Urothelium cell line (cell line): ENCODE data around the gene EVX1.

Experiments used
- DNase-seq: peaks from one replicate; pipeline ENCODE4 v3.0.0; 2011; ENCODE audit warnings: low spot score, mixed read lengths
- FAIRE-seq: peaks from 2 replicates; lab custom pipeline; 2011; peaks lifted over from hg19 to GRCh38; lab: Jason Lieb, UNC

EVX1 gene

GRCh38 chr7:27248427-27248806 is 5.8 kb downstream of the EVX1 start:
- DNase-seq (no peak), FAIRE-seq (no peak)

- FAIRE-seq (peak; percentile 13), DNase-seq (peak; percentile 49)
Measured at GRCh38 chr7:27248911-27249723, 6.5 kb downstream of the EVX1 start.

GRCh38 chr7:27249724-27250556 is 7.3 kb downstream of the EVX1 start:
- DNase-seq (no peak), FAIRE-seq (peak; percentile 46)

GRCh38 chr7:27250557-27251070 is 8.0 kb downstream of the EVX1 start:
- DNase-seq (no peak), FAIRE-seq (no peak)

DNA sequence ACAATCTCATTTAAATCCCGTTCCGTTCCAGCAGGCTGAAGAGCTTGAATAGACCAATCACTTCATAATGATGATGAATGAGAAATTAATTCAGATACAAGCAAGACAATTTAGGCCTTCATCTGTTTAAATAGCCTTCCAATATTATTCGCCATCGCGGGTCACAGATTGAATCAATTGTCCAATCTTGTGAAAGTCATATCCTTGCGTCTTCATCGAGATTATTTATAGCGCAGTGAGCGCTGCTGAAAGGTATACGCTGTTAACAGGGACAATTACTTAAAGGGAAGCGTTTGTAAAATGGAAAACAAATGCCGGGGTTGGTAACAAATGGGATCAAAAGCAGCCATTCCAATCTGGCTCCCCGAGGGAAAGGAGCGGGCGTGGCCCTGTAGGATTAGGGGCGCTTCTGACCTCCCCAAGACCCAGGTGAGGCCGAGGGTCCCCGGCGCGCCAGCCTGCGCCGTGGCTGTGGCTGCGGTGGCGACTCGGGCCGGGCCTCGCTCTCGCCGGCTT is 8.6 kb downstream of the EVX1 start:
- FAIRE-seq: no peak
- DNase-seq: no peak

DNA sequence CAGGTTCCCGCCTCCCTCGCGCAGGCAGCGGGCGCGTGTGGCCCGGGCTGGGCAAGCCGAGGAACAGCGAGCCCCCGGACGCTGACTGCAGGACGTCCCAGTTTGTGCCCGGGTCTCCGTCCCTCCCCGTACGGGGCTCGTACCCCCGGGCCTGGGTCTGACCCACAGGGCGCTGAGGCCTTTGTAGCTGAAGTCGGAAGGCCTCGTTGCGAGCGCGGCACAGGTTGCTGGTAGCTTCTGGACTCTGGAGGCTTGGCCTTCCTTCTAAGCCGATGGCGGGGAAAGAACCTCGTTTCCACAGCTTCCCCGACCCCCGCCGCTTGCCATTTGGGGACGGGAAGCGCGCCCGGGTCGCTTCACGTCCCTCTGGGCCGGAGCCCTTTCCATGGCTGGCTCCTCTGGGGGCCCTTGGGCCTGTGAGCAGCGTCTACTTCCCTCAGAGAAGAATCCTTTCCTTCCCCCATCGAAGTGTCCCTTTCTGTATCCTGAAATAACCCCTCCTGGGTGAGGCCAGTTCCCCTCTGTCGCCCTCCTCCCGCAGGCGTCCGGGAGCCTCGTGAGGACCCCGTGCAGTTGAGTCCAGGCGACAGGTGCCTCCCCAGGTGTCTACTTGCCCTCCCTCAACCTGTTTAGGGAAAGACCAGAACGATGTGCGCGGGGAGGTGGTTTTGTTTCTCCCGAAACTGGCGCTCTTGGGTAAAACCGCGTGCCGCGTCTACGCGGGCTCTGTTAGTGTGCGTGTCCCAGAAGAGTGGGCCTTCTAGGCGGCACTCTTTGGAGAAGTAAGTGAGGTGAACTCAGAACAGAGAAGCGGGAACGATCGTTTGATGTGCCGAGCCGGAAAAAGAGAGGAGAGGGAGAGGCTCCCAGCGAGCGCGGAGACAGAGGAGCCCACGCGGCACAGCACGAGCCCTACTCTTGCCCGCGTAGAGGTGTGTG is 9.3 kb downstream of the EVX1 start:
- no peak for FAIRE-seq

DNA sequence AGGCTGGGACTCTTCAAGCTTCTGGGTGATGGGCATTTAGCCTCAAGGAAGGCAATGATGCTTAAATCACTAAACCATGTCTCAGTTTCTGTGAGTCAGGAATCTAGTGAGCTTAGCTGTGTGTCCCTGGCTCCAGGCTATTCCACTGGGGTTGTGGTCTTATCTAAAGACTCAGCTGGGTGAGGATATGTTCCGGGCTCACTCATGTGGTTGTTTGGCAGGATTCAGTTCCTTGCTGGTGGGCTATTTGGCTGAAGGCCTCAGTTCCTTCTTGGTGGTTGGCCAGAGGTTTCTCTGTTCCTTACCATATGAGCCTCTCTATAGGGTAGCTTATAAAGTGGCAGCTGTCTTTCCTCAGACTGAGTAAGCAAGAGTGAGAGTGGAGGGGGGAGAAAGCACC is 12.0 kb downstream of the EVX1 start:
- FAIRE-seq: no peak
- no peak for DNase-seq

More for the DNA sequence above, 9.3 kb downstream of the EVX1 start:
- no peak for DNase-seq

DNA sequence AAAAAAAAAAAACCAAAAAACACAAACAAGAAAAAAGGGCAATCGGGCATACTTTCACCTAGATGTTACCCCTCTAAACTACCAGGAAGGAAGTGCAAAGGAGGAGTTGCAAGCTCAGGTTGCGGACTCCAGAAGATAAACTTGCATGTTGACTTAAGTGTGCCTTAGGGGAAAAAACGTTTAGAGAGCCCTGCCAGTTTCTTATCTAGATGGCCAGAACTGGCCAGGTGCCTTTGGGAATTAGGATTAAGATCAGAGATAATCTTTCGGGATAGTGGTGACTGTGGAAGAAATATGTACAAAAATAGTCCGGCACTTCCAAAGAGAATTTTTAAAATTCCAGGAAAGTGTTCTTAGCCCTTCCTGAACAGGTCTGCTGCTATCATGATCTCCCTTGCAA is 17.6 kb downstream of the EVX1 start:
- FAIRE-seq (no peak), DNase-seq (no peak)

- peak; percentile 42 for DNase-seq
Measured at GRCh38 chr7:27262121-27262520, 19.5 kb downstream of the EVX1 start.

GRCh38 chr7:27263781-27264180 is 21.2 kb downstream of the EVX1 start:
- DNase-seq (no peak), FAIRE-seq (no peak)

More at GRCh38 chr7:27262121-27262520, 19.5 kb downstream of the EVX1 start:
- peak; percentile 93 for FAIRE-seq

DNA sequence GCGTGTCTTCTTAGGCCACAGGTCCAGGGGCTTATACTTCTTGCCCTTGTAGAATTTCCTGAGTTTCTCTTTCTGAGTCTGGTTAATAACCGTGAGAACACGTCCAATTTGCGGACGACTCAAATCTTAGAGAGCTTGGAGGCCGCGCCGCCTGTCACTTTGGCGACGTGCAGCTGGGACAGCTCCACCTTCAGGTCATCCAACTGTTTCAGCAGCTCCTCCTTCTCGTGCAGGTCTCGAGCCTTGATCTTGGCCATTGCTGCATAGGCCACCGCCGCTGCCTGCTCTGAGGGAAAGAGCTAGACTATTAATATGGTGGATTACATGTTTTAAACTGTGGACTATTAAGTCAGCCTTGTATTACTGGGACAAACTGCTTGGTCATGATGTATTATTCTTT is 26.9 kb downstream of the EVX1 start:
- no peak for DNase-seq
- no peak for FAIRE-seq

- DNase-seq: no peak
- FAIRE-seq: no peak
Measured at GRCh38 chr7:27271384-27271783, 28.8 kb downstream of the EVX1 start.

DNA sequence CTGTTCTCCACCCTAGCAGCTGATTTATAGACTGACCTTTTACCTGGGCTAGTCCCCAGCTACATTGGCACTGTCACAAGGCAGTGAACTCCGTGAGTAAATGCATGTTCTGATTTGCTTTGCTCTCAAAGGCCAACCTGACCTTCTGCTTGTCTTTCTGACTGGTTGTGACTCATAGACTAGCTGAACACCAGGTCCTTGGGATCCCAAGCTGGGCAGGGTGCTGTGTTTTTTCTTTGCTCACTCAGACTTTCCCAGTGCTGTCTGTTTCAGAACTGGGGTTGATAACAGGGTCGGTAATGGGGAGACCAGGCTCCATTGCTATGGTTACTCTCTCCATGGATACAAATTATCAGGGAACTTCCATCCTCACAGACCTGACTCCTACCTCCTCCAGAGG is 35.0 kb downstream of the EVX1 start:
- DNase-seq (peak; percentile 30), FAIRE-seq (no peak)

DNA sequence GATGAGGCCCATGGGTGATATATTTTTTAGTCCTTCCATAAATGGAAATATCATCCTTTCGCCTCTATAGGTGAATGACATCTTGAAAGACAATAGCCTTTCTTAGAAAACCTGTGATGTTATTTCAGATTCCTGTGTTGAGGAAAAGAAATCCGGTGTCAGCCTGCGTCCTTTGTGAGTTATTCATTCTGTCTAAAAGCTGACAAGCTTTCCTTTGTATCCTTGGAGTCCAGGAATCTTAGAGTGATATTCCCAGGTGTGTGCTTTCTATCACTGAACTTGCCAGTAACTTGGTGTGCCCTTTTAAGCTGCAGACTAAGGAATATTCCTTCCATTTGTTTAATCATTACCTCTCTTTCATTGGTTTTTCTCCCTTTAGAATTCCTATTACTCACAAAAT is 41.0 kb downstream of the EVX1 start:
- no peak for DNase-seq
- FAIRE-seq: no peak

DNA sequence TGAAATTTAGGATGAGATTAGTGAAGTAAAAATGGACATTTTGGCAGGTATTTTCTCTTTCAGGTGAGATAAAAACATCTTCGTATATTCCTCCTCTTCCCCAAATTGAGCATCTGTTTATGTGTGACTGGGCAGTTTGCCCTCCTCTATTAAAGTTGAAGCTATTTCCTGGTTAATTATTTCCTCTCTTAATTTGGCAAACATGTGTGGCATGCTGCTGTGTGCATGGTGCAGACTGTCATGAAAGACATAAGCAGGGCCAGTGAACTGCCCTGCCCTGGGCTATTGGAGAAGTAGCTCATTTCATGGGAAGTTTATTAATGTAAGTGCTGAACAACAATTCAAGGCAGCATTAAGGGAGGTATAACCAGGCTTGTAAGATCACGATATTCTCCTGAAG is 52.6 kb downstream of the EVX1 start:
- no peak for DNase-seq
- FAIRE-seq: peak; percentile 5

DNA sequence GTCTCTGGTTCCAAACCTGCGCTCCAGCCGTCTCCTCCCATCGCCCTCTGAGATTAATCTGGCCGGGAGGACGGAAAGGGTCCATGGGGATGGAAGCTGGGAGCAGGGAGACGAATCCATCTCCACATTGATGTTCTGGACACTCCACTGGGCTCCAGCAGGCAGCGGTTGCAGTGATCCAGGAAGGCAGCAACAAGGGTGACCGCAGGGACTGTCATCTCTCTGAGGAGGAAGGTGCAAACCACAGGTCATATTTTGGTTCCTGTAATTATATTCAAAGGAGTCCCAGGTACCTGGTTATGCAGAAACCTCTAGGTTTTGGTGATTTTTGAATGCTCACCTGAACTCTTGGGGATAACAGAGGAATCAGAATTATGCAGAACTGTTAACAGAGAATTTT is 54.8 kb downstream of the EVX1 start:
- DNase-seq: no peak
- FAIRE-seq: no peak
